H1 (cell line): Measurements from ENCODE around the gene SPPL3. TPM values are rescaled to one million over a fixed set of nuclear protein-coding genes. Genes with fewer than 3 reads are reported as not detected.

ENCODE experiments used
- CTCF ChIA-PET: fragments of 300-600 bp; sonication (Branson Sonifier 250); formaldehyde crosslinking; loops from one replicate; lab custom pipeline; 2021; ENCODE audit not compliant: partially characterized antibody; lab: Charles Lee
- POLR2A ChIA-PET: fragments of 300-600 bp; sonication (Branson Sonifier 250); formaldehyde crosslinking; loops from one replicate; lab custom pipeline; 2021; ENCODE audit warnings: inconsistent platforms; ENCODE audit not compliant: partially characterized antibody; lab: Charles Lee
- DNase-seq, 2 experiments: peaks; one replicate each; pipeline versions ENCODE4 v3.0.0 to v3.0.0-alpha.2; 2010 to 2022; ENCODE audit warnings: low spot score in 2 of 2, low read depth in 1 of 2, mixed read lengths in 1 of 2
- FAIRE-seq: peaks from 2 replicates; lab custom pipeline; 2011; peaks lifted over from hg19 to GRCh38; lab: Jason Lieb, UNC
- H2AFZ ChIP-seq: 2 replicates; pipeline ENCODE4 v1.8.1; 2012; ENCODE audit warnings: low read length, inconsistent platforms
- H2AK5ac ChIP-seq: 2 replicates; pipeline ENCODE4 v1.6.1; 2013; ENCODE audit warnings: low read depth, low read length
- H2BK120ac ChIP-seq: replicated peaks from 2 replicates; pipeline ENCODE3; 2013; ENCODE audit warnings: low read depth, low read length, inconsistent platforms
- H2BK12ac ChIP-seq: 2 replicates; pipeline ENCODE4 v1.6.1; 2013; ENCODE audit warnings: low read depth, low read length
- H2BK15ac ChIP-seq: 2 replicates; pipeline ENCODE4 v1.6.1; 2013; ENCODE audit warnings: low read length
- H2BK20ac ChIP-seq: 2 replicates; pipeline ENCODE4 v1.6.1; 2013; ENCODE audit warnings: low read length
- H2BK5ac ChIP-seq: 2 replicates; pipeline ENCODE4 v1.6.1; 2013; ENCODE audit warnings: low read depth, low read length
- H3K14ac ChIP-seq: 2 replicates; pipeline ENCODE4 v1.6.1; 2013; ENCODE audit warnings: inconsistent platforms; ENCODE audit not compliant: insufficient read length
- H3K18ac ChIP-seq: 2 replicates; pipeline ENCODE4 v1.6.1; 2013; ENCODE audit warnings: low read length; ENCODE audit errors: extremely low read depth
- H3K23ac ChIP-seq: 2 replicates; pipeline ENCODE4 v1.6.1; 2013; ENCODE audit warnings: inconsistent platforms; ENCODE audit not compliant: insufficient read length
- H3K23me2 ChIP-seq: 2 replicates; pipeline ENCODE4 v1.6.1; 2013; ENCODE audit warnings: low read depth, low read length
- H3K27ac ChIP-seq: 2 replicates; pipeline ENCODE4 v1.6.1; 2011; ENCODE audit warnings: low read depth, low read length, inconsistent platforms
- H3K27me3 ChIP-seq, 4 experiments: replicated peaks in 1 of 4; 1 replicate in 1 of 4; 2 replicates in 3 of 4; pipeline versions ENCODE4 v1.6.1 to v1.8.1; 2011 to 2013; ENCODE audit warnings: low read length in 3 of 4, mild to moderate bottlenecking in 3 of 4, inconsistent platforms in 2 of 4, mixed read lengths in 2 of 4, moderate library complexity in 1 of 4; ENCODE audit not compliant: control insufficient read depth in 3 of 4, insufficient read depth in 3 of 4; ENCODE audit errors: extremely low read depth in 1 of 4
- H3K36me3 ChIP-seq, 4 experiments: 2 replicates each; pipeline versions ENCODE4 v1.6.1 to v1.8.1; 2011 to 2013; ENCODE audit warnings: mild to moderate bottlenecking in 4 of 4, low read length in 3 of 4, moderate library complexity in 2 of 4, control low read depth in 1 of 4, inconsistent platforms in 1 of 4; ENCODE audit not compliant: insufficient read depth in 4 of 4, control insufficient read depth in 2 of 4
- H3K4ac ChIP-seq: replicated peaks from 2 replicates; pipeline ENCODE3; 2013; ENCODE audit warnings: low read length, low read depth, mixed read lengths, inconsistent platforms; ENCODE audit not compliant: insufficient read length
- H3K4me1 ChIP-seq, 4 experiments: replicated peaks in 1 of 4; 1 replicate in 1 of 4; 2 replicates in 3 of 4; pipeline versions ENCODE4 v1.6.1 to v1.8.1; 2011 to 2013; ENCODE audit warnings: low read length in 3 of 4, inconsistent platforms in 2 of 4, mixed read lengths in 1 of 4; ENCODE audit not compliant: insufficient read depth in 4 of 4, control insufficient read depth in 3 of 4
- H3K4me2 ChIP-seq, 2 experiments: 2 replicates each; pipeline versions ENCODE4 v1.6.1 to v1.8.1; 2011 to 2013; ENCODE audit warnings: low read depth in 2 of 2, low read length in 2 of 2, control low read depth in 1 of 2, inconsistent platforms in 1 of 2, mild to moderate bottlenecking in 1 of 2; ENCODE audit not compliant: insufficient read depth in 1 of 2
- H3K4me3 ChIP-seq, 4 experiments: fragments of 200-600, 300-600 bp in 1 of 4; sonication (generic), shearing (Covaris generic), sonication (Bioruptor Twin) in 1 of 4; 2 replicates each; pipeline versions ENCODE4 v1.5.1 to v1.8.1; 2011 to 2016; ENCODE audit warnings: low read length in 4 of 4, low read depth in 3 of 4, control low read depth in 2 of 4, inconsistent platforms in 2 of 4, mild to moderate bottlenecking in 2 of 4, mixed read lengths in 1 of 4, moderate library complexity in 1 of 4; ENCODE audit not compliant: insufficient read depth in 2 of 4; ENCODE audit errors: extremely low read depth in 1 of 4
- H3K56ac ChIP-seq: replicated peaks from 2 replicates; pipeline ENCODE3; 2013; ENCODE audit warnings: low read depth, mild to moderate bottlenecking, mixed read lengths, low read length, inconsistent platforms; ENCODE audit not compliant: insufficient read length
- H3K79me1 ChIP-seq: 2 replicates; pipeline ENCODE4 v1.6.1; 2013; ENCODE audit warnings: low read depth, low read length, control low read depth
- H3K79me2 ChIP-seq, 2 experiments: 2 replicates each; pipeline versions ENCODE4 v1.6.1 to v1.8.1; 2012 to 2013; ENCODE audit warnings: low read length in 2 of 2, mild to moderate bottlenecking in 2 of 2, inconsistent platforms in 1 of 2; ENCODE audit not compliant: insufficient read depth in 2 of 2, control insufficient read depth in 1 of 2
- H3K9ac ChIP-seq, 4 experiments: replicated peaks in 1 of 4; 1 replicate in 1 of 4; 2 replicates in 3 of 4; pipeline versions ENCODE4 v1.6.1 to v1.8.1; 2011 to 2013; ENCODE audit warnings: low read depth in 3 of 4, low read length in 3 of 4, control low read depth in 2 of 4, mild to moderate bottlenecking in 2 of 4, moderate library complexity in 2 of 4, inconsistent platforms in 1 of 4; ENCODE audit errors: extremely low read depth in 1 of 4
- H3K9me3 ChIP-seq, 2 experiments: 2 replicates each; pipeline versions ENCODE4 v1.6.1 to v1.8.1; 2012 to 2013; ENCODE audit warnings: mild to moderate bottlenecking in 2 of 2, moderate library complexity in 2 of 2, control low read depth in 1 of 2, inconsistent platforms in 1 of 2, low read depth in 1 of 2, low read length in 1 of 2, mixed read lengths in 1 of 2; ENCODE audit not compliant: insufficient read depth in 2 of 2
- H4K20me1 ChIP-seq, 2 experiments: replicated peaks in 1 of 2; 2 replicates each; pipeline versions ENCODE3 to v1.8.1; 2011 to 2013; ENCODE audit warnings: inconsistent platforms in 2 of 2, low read length in 2 of 2, mild to moderate bottlenecking in 1 of 2; ENCODE audit not compliant: insufficient read depth in 2 of 2, control insufficient read depth in 1 of 2
- H4K5ac ChIP-seq: 2 replicates; pipeline ENCODE4 v1.6.1; 2013; ENCODE audit warnings: low read length, low read depth, mixed read lengths, inconsistent platforms; ENCODE audit not compliant: insufficient read length
- H4K8ac ChIP-seq: 2 replicates; pipeline ENCODE4 v1.8.0; 2013; ENCODE audit warnings: mild to moderate bottlenecking, moderate library complexity, low read length, inconsistent platforms; ENCODE audit not compliant: insufficient read depth; ENCODE audit errors: extremely low read depth
- H4K91ac ChIP-seq: replicated peaks from 2 replicates; pipeline ENCODE3; 2013; ENCODE audit warnings: low read length, mixed read lengths, inconsistent platforms; ENCODE audit not compliant: insufficient read length
- BACH1 ChIP-seq: IDR thresholded peaks from 2 replicates; pipeline ENCODE4 v1.6.1; 2012; ENCODE audit warnings: low read length, improper control_type of control experiment
- CTBP2 ChIP-seq: IDR thresholded peaks from 2 replicates; pipeline ENCODE4 v1.7.0; 2011; ENCODE audit warnings: borderline replicate concordance, mild to moderate bottlenecking, moderate library complexity, mixed read lengths, low read length; ENCODE audit not compliant: insufficient read depth, insufficient read length
- EZH2 ChIP-seq: fragments of 200-600 bp; sonication (generic); IDR thresholded peaks from 2 replicates; pipeline ENCODE4 v1.7.1; 2012; ENCODE audit warnings: low read depth, mild to moderate bottlenecking, moderate library complexity, low read length, inconsistent platforms; ENCODE audit not compliant: severe bottlenecking
- FOSL1 ChIP-seq: IDR thresholded peaks from 2 replicates; pipeline ENCODE4 v1.6.1; 2011; ENCODE audit warnings: mild to moderate bottlenecking, low read depth, low read length, moderate library complexity; ENCODE audit not compliant: insufficient read depth
- GABPA ChIP-seq: IDR thresholded peaks from 2 replicates; pipeline ENCODE4 v1.6.1; 2011; ENCODE audit warnings: mild to moderate bottlenecking, low read length, moderate library complexity, borderline replicate concordance; ENCODE audit not compliant: insufficient read depth
- NANOG ChIP-seq: IDR thresholded peaks from 2 replicates; pipeline ENCODE4 v1.6.1; 2011; ENCODE audit warnings: low read length, low read depth, mild to moderate bottlenecking, inconsistent platforms; ENCODE audit not compliant: insufficient read depth, poor library complexity, severe bottlenecking
- NRF1 ChIP-seq: IDR thresholded peaks from 2 replicates; pipeline ENCODE4 v1.6.1; 2011; ENCODE audit warnings: mild to moderate bottlenecking, low read depth, low read length, improper control_type of control experiment
- POLR2A ChIP-seq, 2 experiments: IDR thresholded peaks; 1 replicate in 1 of 2; 2 replicates in 1 of 2; pipeline ENCODE4 v1.6.1; 2011; ENCODE audit warnings: low read depth in 2 of 2, low read length in 2 of 2, mild to moderate bottlenecking in 2 of 2; ENCODE audit errors: control extremely low read depth in 1 of 2
- SP4 ChIP-seq: IDR thresholded peaks from 2 replicates; pipeline ENCODE4 v1.6.1; 2012; ENCODE audit warnings: low read length, inconsistent platforms
- SRF ChIP-seq: IDR thresholded peaks from 2 replicates; pipeline ENCODE4 v1.6.1; 2011; ENCODE audit warnings: mild to moderate bottlenecking, low read depth, low read length, moderate library complexity
- TAF7 ChIP-seq: optimal IDR thresholded peaks from 2 replicates; pipeline ENCODE3; 2011; ENCODE audit warnings: low read depth, mild to moderate bottlenecking, inconsistent platforms, low read length, moderate library complexity, borderline replicate concordance
- polyA plus RNA-seq, 7 experiments: library from polyadenylated mRNA; depleted of rRNA in 3 of 7; stranded (reverse) in 5 of 7; unstranded in 2 of 7; fragments of >200 nt in 5 of 7; fragments of 200-250 nt in 2 of 7; gene quantifications; 1 replicate in 5 of 7; 2 replicates in 1 of 7; 4 replicates in 1 of 7; pipeline versions ENCODE4 v1.2.1 to v1.2.3, GENCODE V29; 2011 to 2013; ENCODE audit warnings: missing spikeins in 2 of 7, mixed read lengths in 2 of 7
- total RNA-seq: library from RNA; stranded (reverse); fragmentation: NEBNext Ultra II Directional; extraction: Animal tissue kit (Norgen Biotek cat#: 25700); gene quantifications from 2 replicates; pipeline ENCODE4 v1.2.1, GENCODE V29; 2021
- TF ChIP-seq, protein P1 (sequence below): IDR thresholded peaks from 2 replicates; pipeline ENCODE4 v1.6.1; 2012; ENCODE audit warnings: inconsistent platforms

The SPPL3 gene
- total and polyA plus RNA-seq, 2 of the 8 experiments (the other 6 are each of a cell fraction or from before 2014, with no cell fraction given): 27.3 to 48.4 TPM

- Histone ChIP-seq H3K9ac (no peak overlapping the region), H3K9me3 (no peaks in the 10 kb centered on the region), H2AK5ac (no peak overlapping the region), H3K4ac (no peak overlapping the region), H4K8ac (no peak overlapping the region), H2BK120ac (no peak overlapping the region), H2BK20ac (no peak overlapping the region), H3K79me2 (peaks cover 0 to 3% of the 10 kb centered on the region in 2 experiments; a peak in 1 of 4 replicates), H3K23me2 (no peaks in the 10 kb centered on the region), H3K4me3 (no peak overlapping the region), H3K56ac (no peak overlapping the region), H2BK15ac (no peak overlapping the region), H3K4me2 (no peak overlapping the region), H3K36me3 (peaks cover 0 to 2% (median 0%) of the 10 kb centered on the region in 4 experiments; a peak in 1 of 8 replicates), H3K4me1 (peaks cover 0 to 8% (median 1%) of the 10 kb centered on the region in 4 experiments; a peak in 3 of 7 replicates), H3K27ac (no peak overlapping the region), H3K18ac (no peak overlapping the region), H2BK12ac (no peak overlapping the region), H3K14ac (no peak overlapping the region), H3K27me3 (no peaks in the 10 kb centered on the region), H4K5ac (no peak overlapping the region), H3K23ac (no peak overlapping the region), H3K79me1 (no peaks in the 10 kb centered on the region; the same call in 1 of the 2 replicates), H4K20me1 (peaks cover 0 to 1% of the 10 kb centered on the region in 2 experiments), H2BK5ac (no peak overlapping the region), H2AFZ (no peak overlapping the region), H4K91ac (no peak overlapping the region)
- no peak for DNase-seq
- FAIRE-seq: no peak
- TF ChIP-seq SRF: no peak
- TF ChIP-seq, protein P1, sequence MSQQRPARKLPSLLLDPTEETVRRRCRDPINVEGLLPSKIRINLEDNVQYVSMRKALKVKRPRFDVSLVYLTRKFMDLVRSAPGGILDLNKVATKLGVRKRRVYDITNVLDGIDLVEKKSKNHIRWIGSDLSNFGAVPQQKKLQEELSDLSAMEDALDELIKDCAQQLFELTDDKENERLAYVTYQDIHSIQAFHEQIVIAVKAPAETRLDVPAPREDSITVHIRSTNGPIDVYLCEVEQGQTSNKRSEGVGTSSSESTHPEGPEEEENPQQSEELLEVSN: no peak
- TF ChIP-seq POLR2A (IDR thresholded peaks at IDR 0.05; ENCODE audit: control extremely low read depth in 1 of 2, low read depth in 2 of 2, low read length in 2 of 2): no peak
- no peak for TF ChIP-seq FOSL1
- no peak for TF ChIP-seq BACH1
- TF ChIP-seq NANOG: no peak
- TF ChIP-seq SP4: no peak
- no peak for TF ChIP-seq GABPA
- TF ChIP-seq TAF7: no peak
- no peak for TF ChIP-seq CTBP2
- TF ChIP-seq EZH2: no peak
- no peak for TF ChIP-seq NRF1
- CTCF ChIA-PET: interaction anchor here (0.7 kb wide), 1 partner anchor 695 kb away, joined by 3 read pairs; no protein-coding TSS in a partner anchor
- POLR2A ChIA-PET: interaction anchor here (0.6 kb wide), 1 partner anchor 196 kb away, joined by 3 read pairs; no protein-coding TSS in a partner anchor
These were observed 99.7 kb downstream of the SPPL3 start for GRCh38 chr12:120804428-120804827.
